HepG2 (cell line): ENCODE measurements around the gene LRP5. TPM values are rescaled to one million over a fixed set of nuclear protein-coding genes. Genes with fewer than 3 reads are reported as not detected.

Experiments
- ARID5B ChIP-seq: IDR thresholded peaks from 2 replicates; pipeline ENCODE4 v1.4.0; 2020; ENCODE audit warnings: mild to moderate bottlenecking, missing genetic modification reagents
- ASH2L ChIP-seq: fragments of 300-600, 200-600 bp; sonication (generic); IDR thresholded peaks from 2 replicates; pipeline ENCODE4 v1.7.0; 2017; ENCODE audit warnings: low read depth, mild to moderate bottlenecking, moderate library complexity, mixed read lengths, low read length; ENCODE audit not compliant: insufficient read length
- CREM ChIP-seq, 2 experiments: sonication (generic) in 1 of 2; formaldehyde crosslinking in 1 of 2; IDR thresholded peaks; 2 replicates each; pipeline versions ENCODE4 v1.4.0 to v1.6.1; 2016 to 2020; ENCODE audit warnings: antibody characterized with exemption in 1 of 2, mild to moderate bottlenecking in 1 of 2, missing genetic modification reagents in 1 of 2
- DDIT3 ChIP-seq: sonication (generic); formaldehyde crosslinking; IDR thresholded peaks from 2 replicates; pipeline ENCODE4 v1.4.0; 2020; ENCODE audit warnings: mild to moderate bottlenecking, missing genetic modification reagents
- DR1 ChIP-seq: sonication (generic); formaldehyde crosslinking; IDR thresholded peaks from 2 replicates; pipeline ENCODE4 v1.8.0; 2021; ENCODE audit warnings: mild to moderate bottlenecking, missing genetic modification reagents, inconsistent platforms
- E2F5 ChIP-seq: sonication (generic); formaldehyde crosslinking; conservative IDR thresholded peaks from 2 replicates; pipeline ENCODE4 v1.4.0; 2020; ENCODE audit warnings: missing genetic modification reagents
- EZH2 ChIP-seq: conservative IDR thresholded peaks from 2 replicates; pipeline ENCODE4 v1.6.1; 2012; ENCODE audit warnings: mild to moderate bottlenecking, low read depth, low read length, moderate library complexity
- FOSL2 ChIP-seq: sonication (generic); formaldehyde crosslinking; IDR thresholded peaks from 2 replicates; pipeline ENCODE4 v1.4.0; 2020; ENCODE audit warnings: missing genetic modification reagents
- GLI4 ChIP-seq: sonication (generic); formaldehyde crosslinking; IDR thresholded peaks from 2 replicates; pipeline ENCODE4 v1.5.1; 2020; ENCODE audit warnings: missing genetic modification reagents, mild to moderate bottlenecking, moderate library complexity, borderline replicate concordance
- NAIF1 ChIP-seq: sonication (generic); formaldehyde crosslinking; IDR thresholded peaks from 2 replicates; pipeline ENCODE4 v1.5.0; 2020; ENCODE audit warnings: mild to moderate bottlenecking, missing genetic modification reagents, borderline replicate concordance
- PHF8 ChIP-seq: sonication (generic); formaldehyde crosslinking; IDR thresholded peaks from 2 replicates; pipeline ENCODE4 v1.5.0; 2020; ENCODE audit warnings: missing genetic modification reagents
- PLSCR1 ChIP-seq: sonication (generic); formaldehyde crosslinking; IDR thresholded peaks from 2 replicates; pipeline ENCODE4 v1.5.0; 2020; ENCODE audit warnings: missing genetic modification reagents, mild to moderate bottlenecking, borderline replicate concordance
- RXRB ChIP-seq: IDR thresholded peaks from 2 replicates; pipeline ENCODE4 v1.6.1; 2016; ENCODE audit warnings: borderline replicate concordance, missing genetic modification reagents, missing compliant biosample characterization
- SMC3 ChIP-seq: IDR thresholded peaks from 2 replicates; pipeline ENCODE4 v1.6.1; 2011; ENCODE audit warnings: low read length, improper control_type of control experiment
- ZBTB7A ChIP-seq: sonication (generic); formaldehyde crosslinking; IDR thresholded peaks from 2 replicates; pipeline ENCODE4 v1.8.0; 2022; ENCODE audit warnings: mild to moderate bottlenecking, missing genetic modification reagents
- ZNF224 ChIP-seq: sonication (generic); formaldehyde crosslinking; IDR thresholded peaks from 2 replicates; pipeline ENCODE4 v1.5.0; 2020; ENCODE audit warnings: mild to moderate bottlenecking, missing genetic modification reagents
- ZNF275 ChIP-seq: sonication (generic); formaldehyde crosslinking; IDR thresholded peaks from 2 replicates; pipeline ENCODE4 v1.8.0; 2022; ENCODE audit warnings: missing genetic modification reagents, mild to moderate bottlenecking, inconsistent platforms, borderline replicate concordance
- ZNF383 ChIP-seq: sonication (generic); formaldehyde crosslinking; IDR thresholded peaks from 2 replicates; pipeline ENCODE4 v1.4.0; 2020; ENCODE audit warnings: missing genetic modification reagents, mild to moderate bottlenecking, borderline replicate concordance
- ZNF576 ChIP-seq: sonication (generic); formaldehyde crosslinking; IDR thresholded peaks from 2 replicates; pipeline ENCODE4 v1.4.0; 2020; ENCODE audit warnings: mild to moderate bottlenecking, missing genetic modification reagents
- ZNF713 ChIP-seq: sonication (generic); formaldehyde crosslinking; IDR thresholded peaks from 2 replicates; pipeline ENCODE4 v1.4.0; 2020; ENCODE audit warnings: mild to moderate bottlenecking, missing genetic modification reagents
- ZNF879 ChIP-seq: sonication (generic); formaldehyde crosslinking; IDR thresholded peaks from 2 replicates; pipeline ENCODE4 v1.8.1; 2023; ENCODE audit warnings: missing genetic modification reagents
- polyA plus RNA-seq, 8 experiments: library from polyadenylated mRNA; depleted of rRNA in 3 of 8; stranded (reverse) in 7 of 8; unstranded in 1 of 8; fragments of >200 nt; fragmentation: Illumina TruSeq in 4 of 8; extraction: Trizol in 4 of 8; gene quantifications; 2 replicates each; pipeline versions ENCODE4 v1.2.1 to v1.2.3, GENCODE V29; 2011 to 2016; ENCODE audit warnings: low read depth in 4 of 8, missing spikeins in 1 of 8, mixed read lengths in 1 of 8; ENCODE audit not compliant: insufficient read depth in 1 of 8
- total RNA-seq, 5 experiments: library from RNA; depleted of rRNA; stranded (reverse); fragments of >200 nt; fragmentation: Illumina TruSeq; extraction: Trizol; gene quantifications; 2 replicates each; pipeline ENCODE4 v1.2.3, GENCODE V29; 2016; ENCODE audit warnings: low read depth in 1 of 5

The LRP5 gene
- total and polyA plus RNA-seq, 2 of the 13 experiments (the other 11 are each of a cell fraction or from before 2014, with no cell fraction given) = 40.4 to 64.0 TPM

GRCh38 chr11:68459886-68460740 lies 147.7 kb downstream of the LRP5 start (continued):
- TF ChIP-seq PLSCR1 (CRISPR knock-in tag) (no peak), DDIT3 (no peak), ARID5B (CRISPR knock-in tag) (no peak), ZNF879 (CRISPR knock-in tag) (no peak), GLI4 (CRISPR knock-in tag) (no peak), SMC3 (no peak), ZNF275 (CRISPR knock-in tag) (0 out of 2 replicates have a peak, but pooled peaks have one; percentile 44), ZNF224 (CRISPR knock-in tag) (no peak), DR1 (CRISPR knock-in tag) (no peak), ZNF383 (CRISPR knock-in tag) (no peak), ZNF576 (CRISPR knock-in tag) (no peak; the same call in 1 of the 2 replicates), PHF8 (CRISPR knock-in tag) (peak; percentile 37), ASH2L (peak; percentile 86), FOSL2 (CRISPR knock-in tag) (peak; percentile 61), ZBTB7A (CRISPR knock-in tag) (no peak), NAIF1 (no peak), E2F5 (CRISPR knock-in tag) (no peak), RXRB (peak; percentile 98), EZH2 (no peak), ZNF713 (CRISPR knock-in tag) (no peak), CREM (IDR thresholded peaks at IDR 0.05) (peak; percentile 79), CREM (CRISPR knock-in tag; IDR thresholded peaks at IDR 0.05) (no peak)
